GM13976 (cell line): ENCODE measurements around the gene SAMD14.

ENCODE experiments used
- DNase-seq: peaks from one replicate; pipeline ENCODE4 v3.0.0; 2012; ENCODE audit warnings: low spot score
- in situ Hi-C: fragments of 300-500 bp; cut with MboI; formaldehyde crosslinking; loops from one replicate; pipeline ENCODE4 v1.12.0; 2022; ENCODE audit warnings: low sequenced_read_pairs, mixed read lengths, inconsistent platforms; ENCODE audit not compliant: unreplicated experiment
- TF ChIP-seq, protein P1 (sequence below): IDR thresholded peaks from 2 replicates; pipeline ENCODE4 v1.5.1; 2012; ENCODE audit warnings: borderline replicate concordance, mild to moderate bottlenecking; ENCODE audit not compliant: insufficient read depth; ENCODE audit errors: extremely low read depth, missing control alignments, control extremely low read depth

SAMD14 gene

DNA sequence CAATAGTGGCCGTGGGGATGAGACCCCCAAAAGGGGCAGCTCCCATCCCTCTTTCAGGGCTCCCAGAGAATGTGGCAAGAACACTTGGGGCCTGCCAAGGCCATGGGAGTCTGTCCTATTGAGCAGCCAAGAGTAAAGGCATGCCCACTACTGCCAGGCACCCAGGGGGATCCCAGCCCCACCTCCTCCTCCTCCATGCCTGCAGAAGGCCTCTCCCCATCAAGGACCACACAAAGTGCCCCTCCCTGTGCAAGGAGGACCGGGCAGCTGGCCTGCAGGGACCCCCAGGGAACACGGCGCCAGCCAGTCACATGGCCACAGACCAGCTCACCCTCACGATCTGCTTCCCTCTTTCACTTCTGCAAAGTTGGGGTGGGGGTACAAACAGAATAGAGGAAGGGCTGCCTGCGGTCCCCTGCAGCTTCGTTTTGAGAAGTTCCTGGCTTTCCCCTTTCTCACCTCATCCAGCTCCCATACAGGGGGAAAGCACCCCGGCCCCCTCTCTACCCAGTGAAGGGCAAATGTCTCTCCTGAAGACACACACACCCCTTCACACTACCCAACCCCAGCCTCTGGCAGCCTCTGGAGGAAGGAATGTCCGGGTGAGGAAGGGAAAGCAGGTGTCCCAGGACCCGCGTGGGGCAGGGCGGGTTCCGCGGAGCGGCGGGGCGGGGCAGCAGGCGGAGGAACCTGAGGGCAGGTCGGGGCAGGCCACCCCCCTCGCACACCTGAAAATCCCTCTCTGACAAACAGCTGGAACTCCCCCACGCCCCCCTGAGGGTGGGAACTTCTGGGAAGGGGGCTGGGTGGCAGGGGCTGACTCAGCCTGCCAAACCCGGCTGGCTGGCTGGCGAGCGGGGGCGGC, 18.5 kb upstream of the SAMD14 start:
- in situ Hi-C loops = no loop called here
- peak; percentile 85 for DNase-seq
- TF ChIP-seq, protein P1, sequence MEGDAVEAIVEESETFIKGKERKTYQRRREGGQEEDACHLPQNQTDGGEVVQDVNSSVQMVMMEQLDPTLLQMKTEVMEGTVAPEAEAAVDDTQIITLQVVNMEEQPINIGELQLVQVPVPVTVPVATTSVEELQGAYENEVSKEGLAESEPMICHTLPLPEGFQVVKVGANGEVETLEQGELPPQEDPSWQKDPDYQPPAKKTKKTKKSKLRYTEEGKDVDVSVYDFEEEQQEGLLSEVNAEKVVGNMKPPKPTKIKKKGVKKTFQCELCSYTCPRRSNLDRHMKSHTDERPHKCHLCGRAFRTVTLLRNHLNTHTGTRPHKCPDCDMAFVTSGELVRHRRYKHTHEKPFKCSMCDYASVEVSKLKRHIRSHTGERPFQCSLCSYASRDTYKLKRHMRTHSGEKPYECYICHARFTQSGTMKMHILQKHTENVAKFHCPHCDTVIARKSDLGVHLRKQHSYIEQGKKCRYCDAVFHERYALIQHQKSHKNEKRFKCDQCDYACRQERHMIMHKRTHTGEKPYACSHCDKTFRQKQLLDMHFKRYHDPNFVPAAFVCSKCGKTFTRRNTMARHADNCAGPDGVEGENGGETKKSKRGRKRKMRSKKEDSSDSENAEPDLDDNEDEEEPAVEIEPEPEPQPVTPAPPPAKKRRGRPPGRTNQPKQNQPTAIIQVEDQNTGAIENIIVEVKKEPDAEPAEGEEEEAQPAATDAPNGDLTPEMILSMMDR = no peak

DNA sequence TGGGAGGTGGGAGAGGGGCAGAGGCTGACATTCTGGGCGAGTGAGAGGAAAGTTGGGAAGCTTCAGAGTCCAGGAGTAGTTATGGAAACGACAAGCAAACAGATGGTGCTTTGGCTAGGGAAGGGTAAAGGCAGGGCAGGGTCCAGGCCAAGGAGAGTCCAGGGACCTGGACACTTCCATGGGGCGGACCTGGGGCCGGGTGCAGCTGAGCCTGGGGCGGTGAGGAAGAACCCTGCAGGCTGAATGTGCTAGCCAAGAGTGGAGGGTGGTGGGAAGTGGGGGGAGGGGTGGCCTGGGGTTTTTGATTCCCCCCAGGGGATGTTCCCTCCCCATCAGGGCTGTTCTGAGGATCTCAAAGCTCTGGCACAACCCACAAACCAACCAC, 17.9 kb upstream of the SAMD14 start:
- in situ Hi-C loops = no loop called here
- DNase-seq = no peak
- TF ChIP-seq, protein P1 = no peak

GRCh38 chr17:50146927-50147665, 17.1 kb upstream of the SAMD14 start:
- in situ Hi-C loops = no loop called here
- DNase-seq = peak; percentile 62
- TF ChIP-seq, protein P1 = no peak

DNA sequence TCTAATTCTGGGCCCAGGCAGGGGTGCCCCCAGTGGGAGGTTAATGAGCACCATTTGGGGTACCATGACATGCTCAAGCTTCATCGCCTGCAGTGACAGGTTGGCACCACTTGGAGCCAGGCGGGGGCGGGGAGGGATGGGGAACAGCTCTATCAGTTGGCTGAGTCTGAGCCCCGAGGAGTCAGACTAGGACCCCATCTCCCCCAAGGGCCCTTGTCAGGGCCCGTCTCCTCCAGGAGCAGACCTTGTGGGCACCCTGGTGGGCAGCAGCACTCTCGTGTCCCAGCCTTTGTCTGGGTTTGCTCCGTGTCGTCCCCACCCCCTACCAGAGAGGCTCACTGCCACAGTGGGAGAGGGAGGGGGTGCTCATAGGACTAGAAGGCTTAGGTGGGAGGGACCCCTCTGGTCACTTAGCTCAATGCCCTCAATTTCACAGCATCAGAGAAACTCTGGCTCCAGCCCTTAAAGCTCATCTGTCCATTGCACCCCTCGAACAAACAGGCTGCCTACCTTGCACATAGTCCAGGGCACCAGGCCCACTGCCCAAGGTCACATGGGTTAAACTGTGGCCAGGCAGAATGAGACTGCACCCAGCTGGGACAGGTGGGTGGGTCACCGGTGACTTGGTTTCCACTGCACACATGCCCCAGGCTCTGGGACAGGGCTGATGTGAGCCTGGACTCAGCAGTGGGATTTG, 16.4 kb upstream of the SAMD14 start:
- no peak for DNase-seq
- in situ Hi-C loops = no loop called here
- TF ChIP-seq, protein P1 = no peak

GRCh38 chr17:50145532-50146229, 15.7 kb upstream of the SAMD14 start:
- TF ChIP-seq, protein P1 = no peak
- in situ Hi-C loops = no loop called here
- no peak for DNase-seq
